ACC112 (cell line): Measurements from ENCODE around the gene MT1E.

Experiments used
- H2AFZ ChIP-seq: fragments of 200-600 bp; sonication (generic); one replicate; pipeline ENCODE4 v1.6.0; 2017; ENCODE audit warnings: antibody characterized with exemption, low read length; ENCODE audit not compliant: unreplicated experiment
- H3K27ac ChIP-seq: fragments of 200-600 bp; sonication (generic); 2 replicates; pipeline ENCODE4 v1.5.1; 2014; ENCODE audit warnings: low read depth, mild to moderate bottlenecking, antibody characterized with exemption, low read length, moderate library complexity
- H3K27me3 ChIP-seq: fragments of 200-600 bp; sonication (generic); 2 replicates; pipeline ENCODE4 v1.6.1; 2014; ENCODE audit warnings: mild to moderate bottlenecking, antibody characterized with exemption, low read length, moderate library complexity, mixed read lengths; ENCODE audit not compliant: insufficient read depth
- H3K36me3 ChIP-seq: fragments of 200-600 bp; sonication (generic); 2 replicates; pipeline ENCODE4 v1.6.1; 2016; ENCODE audit warnings: mild to moderate bottlenecking, antibody characterized with exemption, low read length, moderate library complexity, mixed read lengths; ENCODE audit not compliant: insufficient read depth
- H3K4me1 ChIP-seq: fragments of 200-600 bp; sonication (generic); one replicate; pipeline ENCODE4 v1.6.1; 2016; ENCODE audit warnings: low read length, mixed read lengths; ENCODE audit not compliant: insufficient read depth, unreplicated experiment, control insufficient read depth
- H3K4me3 ChIP-seq: fragments of 200-600 bp; sonication (generic); 2 replicates; pipeline ENCODE4 v1.5.1; 2014; ENCODE audit warnings: mild to moderate bottlenecking, low read depth, low read length
- H3K79me2 ChIP-seq: fragments of 200-600 bp; sonication (generic); one replicate; pipeline ENCODE4 v1.6.0; 2016; ENCODE audit warnings: low read length; ENCODE audit not compliant: control insufficient read depth, unreplicated experiment, insufficient read depth

MT1E gene

GRCh38 chr16:56628486-56629350 is 3.1 kb downstream of the MT1E start:
- H3K4me1 ChIP-seq, result peaks cover 8% of the 10 kb centered on the region
- no peaks in the 10 kb centered on the region for H3K36me3 ChIP-seq
- H3K27ac ChIP-seq, result no peak overlapping the region
- H3K27me3 ChIP-seq, result no peaks in the 10 kb centered on the region
- peaks cover 21% of the 10 kb centered on the region for H3K79me2 ChIP-seq
- no peak overlapping the region for H2AFZ ChIP-seq
- H3K4me3 ChIP-seq, result no peak overlapping the region

GRCh38 chr16:56629531-56629930 is 4.0 kb downstream of the MT1E start:
- Histone ChIP-seq H2AFZ (no peak overlapping the region), H3K27ac (no peak overlapping the region), H3K27me3 (no peaks in the 10 kb centered on the region)

GRCh38 chr16:56630134-56630533 is 4.6 kb downstream of the MT1E start:
- H3K27ac ChIP-seq, result no peak overlapping the region
- H3K36me3 ChIP-seq, result no peaks in the 10 kb centered on the region
- no peaks in the 10 kb centered on the region for H3K27me3 ChIP-seq

More at GRCh38 chr16:56629531-56629930, 4.0 kb downstream of the MT1E start:
- Histone ChIP-seq H3K36me3 (no peaks in the 10 kb centered on the region), H3K4me1 (peaks cover 8% of the 10 kb centered on the region), H3K4me3 (no peak overlapping the region), H3K79me2 (peaks cover 21% of the 10 kb centered on the region)

DNA sequence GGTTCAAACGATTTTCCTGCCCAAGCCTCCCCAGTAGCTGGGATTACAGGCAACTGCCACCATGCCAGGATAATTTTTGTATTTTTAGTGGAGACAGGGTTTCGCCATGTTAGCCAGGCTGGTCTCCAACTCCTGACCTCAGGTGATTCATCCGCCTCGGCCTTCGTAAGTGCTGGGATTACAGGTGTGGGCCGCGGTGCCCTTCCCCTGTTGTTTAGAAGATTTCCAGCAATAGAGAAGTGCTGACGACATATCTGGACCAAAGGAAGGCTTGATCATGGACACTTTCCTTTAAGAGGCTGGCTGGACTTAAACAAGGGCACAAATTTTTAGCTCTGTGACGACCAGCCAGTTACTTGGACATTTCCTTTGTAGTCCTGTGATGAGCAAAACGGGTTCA is 5.6 kb downstream of the MT1E start:
- Histone ChIP-seq H2AFZ (no peak overlapping the region), H3K27me3 (no peaks in the 10 kb centered on the region), H3K4me3 (peak overlapping the region; percentile 82), H3K27ac (no peak overlapping the region), H3K4me1 (peaks cover 3% of the 10 kb centered on the region), H3K36me3 (no peaks in the 10 kb centered on the region), H3K79me2 (peaks cover 6% of the 10 kb centered on the region)

More at GRCh38 chr16:56630134-56630533, 4.6 kb downstream of the MT1E start:
- Histone ChIP-seq H2AFZ (no peak overlapping the region), H3K4me1 (peaks cover 3% of the 10 kb centered on the region), H3K79me2 (peaks cover 17% of the 10 kb centered on the region), H3K4me3 (no peak overlapping the region)

GRCh38 chr16:56631832-56632155 is 6.2 kb downstream of the MT1E start:
- H3K4me1 ChIP-seq, result peaks cover 3% of the 10 kb centered on the region
- peak overlapping the region; percentile 10; the same call in 1 of the 2 replicates for H3K27ac ChIP-seq
- peaks cover under 1% of the 10 kb centered on the region for H3K79me2 ChIP-seq
- H3K36me3 ChIP-seq, result no peaks in the 10 kb centered on the region
- peak overlapping the region; percentile 66 for H2AFZ ChIP-seq
- H3K27me3 ChIP-seq, result no peaks in the 10 kb centered on the region
- H3K4me3 ChIP-seq, result peak overlapping the region; percentile 82

DNA sequence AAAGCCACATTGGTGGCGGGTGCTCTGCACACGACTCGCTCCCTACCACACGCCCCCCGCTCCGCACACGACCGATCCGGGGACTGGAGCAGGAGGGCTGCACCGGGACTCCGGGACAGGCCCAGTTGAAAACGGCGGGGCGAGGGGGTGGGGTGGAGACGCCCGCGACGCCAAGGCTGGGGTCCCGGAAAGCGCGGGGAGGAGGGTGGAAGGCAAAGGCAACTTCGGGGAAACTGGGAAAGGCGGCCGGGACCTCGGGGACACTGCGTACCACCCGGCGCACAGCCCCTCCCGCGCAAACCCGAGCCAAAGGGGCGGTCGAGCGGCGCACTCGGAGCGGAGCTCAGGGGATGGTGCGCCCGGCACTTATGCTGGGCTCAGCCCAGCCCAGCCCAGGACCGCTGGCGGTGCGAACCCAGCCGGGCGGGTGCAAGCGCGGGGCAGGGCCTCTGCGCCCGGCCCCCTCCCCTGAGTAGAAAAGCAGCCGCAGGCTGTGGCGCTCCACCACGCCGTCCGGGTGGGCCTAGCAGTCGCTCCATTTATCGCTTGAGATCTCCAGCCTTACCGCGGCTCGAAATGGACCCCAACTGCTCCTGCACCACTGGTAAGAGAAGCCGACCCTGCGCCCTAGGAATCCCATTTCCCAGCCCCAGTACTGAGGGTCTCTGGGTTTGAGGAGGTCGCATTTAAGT is 6.7 kb downstream of the MT1E start, which contains the start of gene MT1M:
Gene MT1M, plus strand, starts transcription at position 504 of the 692 bp plus-strand sequence. Its CDS starts 73 bp downstream, at position 577.
- no peaks in the 10 kb centered on the region for H3K27me3 ChIP-seq
- H3K4me1 ChIP-seq, result no peaks in the 10 kb centered on the region
- H3K36me3 ChIP-seq, result no peaks in the 10 kb centered on the region
- no peaks in the 10 kb centered on the region for H3K79me2 ChIP-seq
- H2AFZ ChIP-seq, result peak within 1 kb of the TSS; percentile 95
- peak within 1 kb of the TSS; percentile 10; the same call in 1 of the 2 replicates for H3K27ac ChIP-seq
- peak within 1 kb of the TSS; percentile 82 for H3K4me3 ChIP-seq

- Histone ChIP-seq H3K27me3 (0 out of 2 replicates have a peak, but pooled peaks cover 5% of the 10 kb centered on the region), H3K79me2 (no peaks in the 10 kb centered on the region)
Observed at GRCh38 chr16:56632848-56633365, 7.3 kb downstream of the MT1E start.

GRCh38 chr16:56633535-56633934 is 8.0 kb downstream of the MT1E start:
- Histone ChIP-seq H2AFZ (no peak overlapping the region), H3K36me3 (no peaks in the 10 kb centered on the region), H3K4me1 (peaks cover under 1% of the 10 kb centered on the region), H3K79me2 (no peaks in the 10 kb centered on the region), H3K27ac (no peak overlapping the region), H3K4me3 (no peak overlapping the region; the same call in 1 of the 2 replicates), H3K27me3 (0 out of 2 replicates have a peak, but pooled peaks cover 6% of the 10 kb centered on the region)

More at GRCh38 chr16:56632848-56633365, 7.3 kb downstream of the MT1E start:
- peak overlapping the region; percentile 95 for H2AFZ ChIP-seq
- no peaks in the 10 kb centered on the region for H3K4me1 ChIP-seq
- no peaks in the 10 kb centered on the region for H3K36me3 ChIP-seq
- H3K4me3 ChIP-seq, result peak overlapping the region; percentile 82
- no peak overlapping the region for H3K27ac ChIP-seq

DNA sequence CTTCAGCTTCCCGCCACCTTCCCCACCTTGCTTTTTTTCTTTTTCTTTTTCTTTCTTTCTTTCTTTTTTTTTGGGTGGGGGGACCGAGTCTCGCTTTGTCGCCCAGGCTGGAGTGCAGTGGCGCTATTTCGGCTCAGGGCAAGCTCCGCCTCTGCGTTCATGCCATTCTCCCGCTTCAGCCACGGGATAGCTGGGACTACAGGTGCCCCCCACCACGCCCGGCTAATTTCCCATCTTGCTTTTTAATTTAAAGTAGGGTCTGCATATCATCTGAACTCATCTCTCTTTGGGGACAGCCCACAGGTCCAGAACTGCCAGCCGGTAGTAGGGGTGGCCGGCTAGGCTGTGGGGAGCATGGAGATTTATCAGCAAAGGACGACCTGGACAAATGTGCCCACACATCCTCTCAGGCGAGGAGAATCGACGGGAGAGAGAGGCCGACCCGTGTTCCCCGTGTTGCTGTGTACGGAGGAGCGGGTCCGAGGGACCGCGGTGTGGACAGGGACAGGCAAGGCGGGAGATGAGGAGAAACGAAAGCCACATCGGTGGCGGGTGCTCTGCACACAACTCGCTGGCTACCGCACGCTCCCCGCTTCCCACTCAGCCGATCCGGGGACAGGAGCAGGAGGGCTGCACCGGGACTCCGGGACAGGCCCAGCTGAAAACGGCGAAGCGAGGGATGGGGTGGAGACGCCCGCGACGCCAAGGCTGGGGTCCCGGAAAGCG is 9.3 kb downstream of the MT1E start:
- Histone ChIP-seq H3K79me2 (no peaks in the 10 kb centered on the region), H3K4me1 (peaks cover 8% of the 10 kb centered on the region), H3K36me3 (no peaks in the 10 kb centered on the region), H3K27me3 (peaks cover 9% of the 10 kb centered on the region; the same call in 1 of the 2 replicates), H2AFZ (no peak overlapping the region), H3K4me3 (no peak overlapping the region), H3K27ac (no peak overlapping the region)

DNA sequence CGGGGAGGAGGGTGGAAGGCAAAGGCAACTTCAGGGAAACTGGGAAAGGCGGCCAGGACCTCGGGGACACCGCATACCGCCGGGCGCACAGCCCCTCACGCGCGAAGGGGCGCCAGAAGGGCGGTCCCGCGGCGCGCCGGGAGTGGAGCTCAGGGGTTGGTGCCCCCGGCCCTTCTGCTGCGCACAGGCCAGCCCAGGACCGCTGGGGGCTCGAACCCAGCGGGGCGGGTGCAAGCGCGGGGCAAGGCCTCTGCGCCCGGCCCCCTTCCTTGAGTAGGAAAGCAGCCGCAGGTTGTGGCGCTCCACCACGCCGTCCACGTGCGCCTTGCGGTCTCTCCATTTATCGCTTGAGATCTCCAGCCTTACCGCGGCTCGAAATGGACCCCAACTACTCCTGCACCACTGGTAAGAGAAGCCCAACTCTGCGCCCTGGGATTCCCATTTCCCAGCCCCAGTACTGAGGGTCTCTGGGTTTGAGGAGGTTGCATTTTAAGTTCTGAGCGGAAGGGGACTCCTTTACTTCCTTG is 9.9 kb downstream of the MT1E start:
- no peak overlapping the region for H2AFZ ChIP-seq
- H3K4me3 ChIP-seq, result no peak overlapping the region
- peaks cover 8% of the 10 kb centered on the region for H3K4me1 ChIP-seq
- H3K36me3 ChIP-seq, result no peaks in the 10 kb centered on the region
- no peak overlapping the region for H3K27ac ChIP-seq
- peaks cover 9% of the 10 kb centered on the region; the same call in 1 of the 2 replicates for H3K27me3 ChIP-seq
- no peaks in the 10 kb centered on the region for H3K79me2 ChIP-seq
